Stimulated activated naive CD8-positive, alpha-beta T cell treated with anti-CD3 and anti-CD28 coated beads, Interleukin-15, Interleukin-2, amounts not matched to agents 100 ng/mL and 50 ng/mL, for 24 hours (primary cell): Measurements from ENCODE around the gene ZNF311.

Source experiments
- H3K27ac Mint-ChIP-seq: one replicate; pipeline ENCODE4 v1.8.0; 2021; ENCODE audit warnings: mild to moderate bottlenecking, mixed read lengths
- H3K27me3 Mint-ChIP-seq: one replicate; pipeline ENCODE4 v1.8.0; 2021; ENCODE audit warnings: mixed read lengths
- H3K36me3 Mint-ChIP-seq: one replicate; pipeline ENCODE4 v1.8.0; 2021; ENCODE audit warnings: low read depth, mixed read lengths
- H3K4me1 Mint-ChIP-seq: one replicate; pipeline ENCODE4 v1.8.0; 2021; ENCODE audit warnings: low read depth, mixed read lengths
- H3K4me3 Mint-ChIP-seq: one replicate; pipeline ENCODE4 v1.8.0; 2021; ENCODE audit warnings: mild to moderate bottlenecking, mixed read lengths
- H3K9me3 Mint-ChIP-seq: one replicate; pipeline ENCODE4 v1.8.0; 2021; ENCODE audit warnings: mixed read lengths

Gene ZNF311

GRCh38 chr6:29005183-29005885 lies at the start of gene ZNF311:
Gene ZNF311, minus strand, starts transcription at chr6:29005315. Its CDS starts 1,361 bp downstream, at chr6:29003954.
- H3K4me3 Mint-ChIP-seq, result peak within 1 kb of the TSS; percentile 80
- no peaks in the 10 kb centered on the region for H3K36me3 Mint-ChIP-seq
- H3K9me3 Mint-ChIP-seq, result peaks cover 5% of the 10 kb centered on the region
- peaks cover 16% of the 10 kb centered on the region for H3K4me1 Mint-ChIP-seq
- H3K27ac Mint-ChIP-seq, result peak within 1 kb of the TSS; percentile 78
- peaks cover 34% of the 10 kb centered on the region for H3K27me3 Mint-ChIP-seq

GRCh38 chr6:29051680-29052079 lies 46.6 kb upstream of the ZNF311 start:
- Mint-ChIP-seq H3K4me1 (no peaks in the 10 kb centered on the region), H3K27me3 (peaks cover 60% of the 10 kb centered on the region), H3K9me3 (no peaks in the 10 kb centered on the region), H3K27ac (no peak overlapping the region), H3K4me3 (no peak overlapping the region), H3K36me3 (no peaks in the 10 kb centered on the region)

- Mint-ChIP-seq H3K27me3 (peaks cover 60% of the 10 kb centered on the region), H3K36me3 (no peaks in the 10 kb centered on the region), H3K27ac (no peak within 1 kb of the TSS), H3K9me3 (peaks cover 6% of the 10 kb centered on the region), H3K4me1 (no peaks in the 10 kb centered on the region), H3K4me3 (no peak within 1 kb of the TSS)
Measured at GRCh38 chr6:29045075-29045474, 40.0 kb upstream of the ZNF311 start, which contains the start of gene OR2W1. Gene OR2W1, minus strand, starts transcription at chr6:29045175. Its CDS starts 0 bp downstream, at chr6:29045175.

GRCh38 chr6:29035951-29036350 lies 30.8 kb upstream of the ZNF311 start:
- Mint-ChIP-seq H3K9me3 (no peaks in the 10 kb centered on the region), H3K36me3 (no peaks in the 10 kb centered on the region), H3K4me1 (no peaks in the 10 kb centered on the region), H3K27me3 (peaks cover 43% of the 10 kb centered on the region), H3K27ac (no peak overlapping the region), H3K4me3 (no peak overlapping the region)

- Mint-ChIP-seq H3K4me1 (no peaks in the 10 kb centered on the region), H3K36me3 (no peaks in the 10 kb centered on the region), H3K4me3 (no peak overlapping the region), H3K27ac (no peak overlapping the region), H3K9me3 (no peaks in the 10 kb centered on the region), H3K27me3 (peaks cover 66% of the 10 kb centered on the region)
Measured at GRCh38 chr6:29028821-29029220, 23.7 kb upstream of the ZNF311 start.

- Mint-ChIP-seq H3K27me3 (peaks cover 70% of the 10 kb centered on the region), H3K36me3 (no peaks in the 10 kb centered on the region), H3K27ac (no peak overlapping the region), H3K9me3 (no peaks in the 10 kb centered on the region), H3K4me3 (no peak overlapping the region), H3K4me1 (no peaks in the 10 kb centered on the region)
Measured at GRCh38 chr6:29025927-29026585, 20.9 kb upstream of the ZNF311 start.

- Mint-ChIP-seq H3K9me3 (no peaks in the 10 kb centered on the region), H3K4me3 (no peak overlapping the region), H3K4me1 (peaks cover 9% of the 10 kb centered on the region), H3K27me3 (peaks cover 50% of the 10 kb centered on the region), H3K36me3 (no peaks in the 10 kb centered on the region), H3K27ac (no peak overlapping the region)
Measured at GRCh38 chr6:29021434-29021833, 16.3 kb upstream of the ZNF311 start.

GRCh38 chr6:29019629-29020028 lies 14.5 kb upstream of the ZNF311 start:
- no peak overlapping the region for H3K4me3 Mint-ChIP-seq
- peaks cover 47% of the 10 kb centered on the region for H3K27me3 Mint-ChIP-seq
- H3K9me3 Mint-ChIP-seq, result no peaks in the 10 kb centered on the region
- H3K36me3 Mint-ChIP-seq, result no peaks in the 10 kb centered on the region
- peaks cover 19% of the 10 kb centered on the region for H3K4me1 Mint-ChIP-seq
- no peak overlapping the region for H3K27ac Mint-ChIP-seq

- peaks cover 19% of the 10 kb centered on the region for H3K4me1 Mint-ChIP-seq
- no peak overlapping the region for H3K27ac Mint-ChIP-seq
- no peaks in the 10 kb centered on the region for H3K9me3 Mint-ChIP-seq
- peaks cover 50% of the 10 kb centered on the region for H3K27me3 Mint-ChIP-seq
- H3K4me3 Mint-ChIP-seq, result peak overlapping the region; percentile 86
- no peaks in the 10 kb centered on the region for H3K36me3 Mint-ChIP-seq
Measured at GRCh38 chr6:29017428-29017802, 12.3 kb upstream of the ZNF311 start.

- peaks cover 48% of the 10 kb centered on the region for H3K27me3 Mint-ChIP-seq
- peak overlapping the region; percentile 86 for H3K4me3 Mint-ChIP-seq
- H3K9me3 Mint-ChIP-seq, result no peaks in the 10 kb centered on the region
- H3K36me3 Mint-ChIP-seq, result no peaks in the 10 kb centered on the region
- peak overlapping the region; percentile 53 for H3K27ac Mint-ChIP-seq
- H3K4me1 Mint-ChIP-seq, result peaks cover 19% of the 10 kb centered on the region
Measured at GRCh38 chr6:29016559-29017427, 11.7 kb upstream of the ZNF311 start.

GRCh38 chr6:29014729-29015608 lies 9.9 kb upstream of the ZNF311 start:
- Mint-ChIP-seq H3K4me3 (no peak overlapping the region), H3K9me3 (no peaks in the 10 kb centered on the region), H3K36me3 (no peaks in the 10 kb centered on the region), H3K27ac (no peak overlapping the region), H3K27me3 (peaks cover 52% of the 10 kb centered on the region), H3K4me1 (peaks cover 26% of the 10 kb centered on the region)

GRCh38 chr6:29011276-29011734 lies 6.2 kb upstream of the ZNF311 start:
- H3K4me3 Mint-ChIP-seq, result peak overlapping the region; percentile 85
- H3K27me3 Mint-ChIP-seq, result peaks cover 49% of the 10 kb centered on the region
- H3K36me3 Mint-ChIP-seq, result no peaks in the 10 kb centered on the region
- peaks cover 16% of the 10 kb centered on the region for H3K4me1 Mint-ChIP-seq
- peak overlapping the region; percentile 67 for H3K27ac Mint-ChIP-seq
- peaks cover under 1% of the 10 kb centered on the region for H3K9me3 Mint-ChIP-seq

GRCh38 chr6:29009358-29009757 lies 4.2 kb upstream of the ZNF311 start:
- peaks cover 57% of the 10 kb centered on the region for H3K27me3 Mint-ChIP-seq
- H3K27ac Mint-ChIP-seq, result no peak overlapping the region
- no peak overlapping the region for H3K4me3 Mint-ChIP-seq
- H3K36me3 Mint-ChIP-seq, result no peaks in the 10 kb centered on the region
- H3K4me1 Mint-ChIP-seq, result peaks cover 23% of the 10 kb centered on the region
- H3K9me3 Mint-ChIP-seq, result peaks cover 5% of the 10 kb centered on the region

- Mint-ChIP-seq H3K27ac (no peak overlapping the region), H3K4me3 (no peak overlapping the region), H3K27me3 (peaks cover 50% of the 10 kb centered on the region), H3K36me3 (no peaks in the 10 kb centered on the region), H3K4me1 (peaks cover 23% of the 10 kb centered on the region), H3K9me3 (peaks cover 5% of the 10 kb centered on the region)
Measured at GRCh38 chr6:29008089-29008488, 3.0 kb upstream of the ZNF311 start.
